Measurements from ENCODE around the gene MAGEB18.

Gene MAGEB18

GRCh38 chrX:26138274-26138673, at the start of gene MAGEB18:
TSS of gene MAGEB18 (plus strand) at chrX:26138343. CDS start at chrX:26138986, 643 bp downstream.
- no peak for DNase-seq (ENCODE audit: low read depth)
- H3K4me3 ChIP-seq (ENCODE audit: low read depth, low read length), result no peak within 1 kb of the TSS
- TF ChIP-seq, protein P1, sequence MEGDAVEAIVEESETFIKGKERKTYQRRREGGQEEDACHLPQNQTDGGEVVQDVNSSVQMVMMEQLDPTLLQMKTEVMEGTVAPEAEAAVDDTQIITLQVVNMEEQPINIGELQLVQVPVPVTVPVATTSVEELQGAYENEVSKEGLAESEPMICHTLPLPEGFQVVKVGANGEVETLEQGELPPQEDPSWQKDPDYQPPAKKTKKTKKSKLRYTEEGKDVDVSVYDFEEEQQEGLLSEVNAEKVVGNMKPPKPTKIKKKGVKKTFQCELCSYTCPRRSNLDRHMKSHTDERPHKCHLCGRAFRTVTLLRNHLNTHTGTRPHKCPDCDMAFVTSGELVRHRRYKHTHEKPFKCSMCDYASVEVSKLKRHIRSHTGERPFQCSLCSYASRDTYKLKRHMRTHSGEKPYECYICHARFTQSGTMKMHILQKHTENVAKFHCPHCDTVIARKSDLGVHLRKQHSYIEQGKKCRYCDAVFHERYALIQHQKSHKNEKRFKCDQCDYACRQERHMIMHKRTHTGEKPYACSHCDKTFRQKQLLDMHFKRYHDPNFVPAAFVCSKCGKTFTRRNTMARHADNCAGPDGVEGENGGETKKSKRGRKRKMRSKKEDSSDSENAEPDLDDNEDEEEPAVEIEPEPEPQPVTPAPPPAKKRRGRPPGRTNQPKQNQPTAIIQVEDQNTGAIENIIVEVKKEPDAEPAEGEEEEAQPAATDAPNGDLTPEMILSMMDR (IDR thresholded peaks at IDR 0.05; ENCODE audit: low read depth, low read length, missing control alignments), result no peak

- H3K4me3 ChIP-seq (ENCODE audit: low read depth, low read length), result no peak overlapping the region
- no peak for DNase-seq (ENCODE audit: low read depth)
- TF ChIP-seq, protein P1 (IDR thresholded peaks at IDR 0.05; ENCODE audit: low read depth, low read length, missing control alignments), result no peak
Measured at GRCh38 chrX:26100421-26100920, 37.7 kb upstream of the MAGEB18 start.

- no peak overlapping the region for H3K4me3 ChIP-seq (ENCODE audit: low read depth, low read length)
Measured at GRCh38 chrX:26109142-26109541, 29.0 kb upstream of the MAGEB18 start.

DNA sequence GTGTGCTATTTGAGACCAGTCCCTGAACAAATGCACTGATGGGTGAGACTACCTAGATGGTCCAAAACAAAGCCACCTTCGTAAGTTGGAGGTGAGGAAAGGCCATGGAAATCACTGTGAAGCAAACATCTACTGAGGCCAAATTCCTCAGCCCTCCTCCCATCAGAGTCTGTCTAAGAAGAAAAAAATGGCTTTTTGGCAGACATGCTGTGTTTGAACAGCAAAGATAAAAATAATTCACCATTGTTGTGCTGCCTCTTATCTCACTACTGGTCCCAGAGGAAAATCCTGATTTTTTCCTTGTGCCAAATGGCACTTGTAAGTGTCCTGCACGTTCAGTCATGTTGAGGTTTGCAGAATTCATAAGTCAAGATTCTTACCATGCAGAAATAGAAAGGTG, 7.9 kb downstream of the MAGEB18 start:
- TF ChIP-seq, protein P1 (IDR thresholded peaks at IDR 0.05; ENCODE audit: low read depth, low read length, missing control alignments), result no peak
- no peak overlapping the region for H3K4me3 ChIP-seq (ENCODE audit: low read depth, low read length)
- DNase-seq (ENCODE audit: low read depth), result no peak

More at GRCh38 chrX:26109142-26109541, 29.0 kb upstream of the MAGEB18 start:
- TF ChIP-seq, protein P1 (IDR thresholded peaks at IDR 0.05; ENCODE audit: low read depth, low read length, missing control alignments), result no peak
- DNase-seq (ENCODE audit: low read depth), result no peak

- TF ChIP-seq, protein P1 (IDR thresholded peaks at IDR 0.05; ENCODE audit: low read depth, low read length, missing control alignments), result no peak
- DNase-seq (ENCODE audit: low read depth), result no peak
- no peak within 1 kb of the TSS for H3K4me3 ChIP-seq (ENCODE audit: low read depth, low read length)
Measured at GRCh38 chrX:26160301-26160700, 22.2 kb downstream of the MAGEB18 start, which contains the start of gene MAGEB6B. TSS of gene MAGEB6B (plus strand) at chrX:26160601. CDS start at chrX:26160601, 0 bp downstream.

All from GM12864 (cell line).